IPS DF 6.9 (cell line): Measurements from ENCODE around the gene DDIAS.
"Not testable (repeated sequence)": the region's sequence is repeated elsewhere in the genome, so short reads cannot be mapped to it uniquely, and the experiment has no call there.

Experiments
- DNase-seq: peaks from one replicate; pipeline ENCODE4 v3.0.0-alpha.2; 2013; ENCODE audit warnings: low read depth, low spot score
- H3K27ac ChIP-seq: one replicate; pipeline ENCODE4 v1.5.1; 2013; ENCODE audit warnings: low read length, control low read depth
- H3K27me3 ChIP-seq: 2 replicates; pipeline ENCODE4 v1.6.1; 2013; ENCODE audit warnings: mild to moderate bottlenecking, low read length; ENCODE audit not compliant: control insufficient read depth, insufficient read depth
- H3K36me3 ChIP-seq: 2 replicates; pipeline ENCODE4 v1.6.1; 2013; ENCODE audit warnings: low read length; ENCODE audit not compliant: control insufficient read depth, insufficient read depth
- H3K4me1 ChIP-seq: 2 replicates; pipeline ENCODE4 v1.6.1; 2013; ENCODE audit warnings: low read length; ENCODE audit not compliant: control insufficient read depth, insufficient read depth
- H3K4me3 ChIP-seq: 2 replicates; pipeline ENCODE4 v1.5.1; 2013; ENCODE audit warnings: mild to moderate bottlenecking, low read length
- H3K9me3 ChIP-seq: 2 replicates; pipeline ENCODE4 v1.6.1; 2013; ENCODE audit warnings: low read length, inconsistent platforms; ENCODE audit not compliant: control insufficient read depth, insufficient read depth
- WGBS: extraction: QIAGEN DNeasy Blood & Tissue Kit; methylation state at CpG from one replicate; pipeline ENCODE4 v1.1.7; 2013; ENCODE audit warnings: mixed read lengths, missing lambda C conversion rate; ENCODE audit not compliant: insufficient read length, insufficient coverage; 5-methylcytosine and 5-hydroxymethylcytosine counted together

DDIAS gene

GRCh38 chr11:82901165-82901921, at the start of gene DDIAS:
Gene DDIAS (plus strand): TSS chr11:82901736. CDS start chr11:82914739, 13,003 bp downstream.
- H3K4me3 ChIP-seq = peak within 1 kb of the TSS; percentile 74
- no peaks in the 10 kb centered on the region for H3K9me3 ChIP-seq
- WGBS = no CpG with 5 or more reads among the region's 49 CpGs
- no peaks in the 10 kb centered on the region for H3K36me3 ChIP-seq
- no peaks in the 10 kb centered on the region for H3K4me1 ChIP-seq
- no peak within 1 kb of the TSS for H3K27ac ChIP-seq
- DNase-seq = peak; percentile 98
- no peaks in the 10 kb centered on the region for H3K27me3 ChIP-seq

GRCh38 chr11:82854242-82854641, 47.3 kb upstream of the DDIAS start:
- no peak overlapping the region for H3K27ac ChIP-seq
- no peaks in the 10 kb centered on the region for H3K4me1 ChIP-seq
- no peaks in the 10 kb centered on the region for H3K36me3 ChIP-seq
- DNase-seq = no peak
- no peaks in the 10 kb centered on the region for H3K27me3 ChIP-seq
- no peak overlapping the region for H3K4me3 ChIP-seq
- H3K9me3 ChIP-seq = no peaks in the 10 kb centered on the region

- not testable (repeated sequence) for H3K27me3 ChIP-seq, DNase-seq, H3K36me3 ChIP-seq, H3K9me3 ChIP-seq, H3K4me3 ChIP-seq, H3K27ac ChIP-seq, H3K4me1 ChIP-seq
- no CpG with 5 or more reads among the region's 1 CpG for WGBS
Measured at GRCh38 chr11:82854916-82855315, 46.6 kb upstream of the DDIAS start.

- Histone ChIP-seq H3K4me1 (no peaks in the 10 kb centered on the region), H3K9me3 (no peaks in the 10 kb centered on the region), H3K27me3 (no peaks in the 10 kb centered on the region), H3K27ac (no peak overlapping the region), H3K36me3 (no peaks in the 10 kb centered on the region), H3K4me3 (no peak overlapping the region)
- no CpG with 5 or more reads among the region's 2 CpGs for WGBS
- no peak for DNase-seq
Measured at GRCh38 chr11:82855616-82856015, 45.9 kb upstream of the DDIAS start.

GRCh38 chr11:82857145-82857544, 44.4 kb upstream of the DDIAS start:
- H3K27ac ChIP-seq = no peak overlapping the region
- H3K4me1 ChIP-seq = no peaks in the 10 kb centered on the region
- WGBS = no CpG with 5 or more reads among the region's 2 CpGs

GRCh38 chr11:82858133-82858532, 43.4 kb upstream of the DDIAS start:
- H3K4me1 ChIP-seq = no peaks in the 10 kb centered on the region
- H3K9me3 ChIP-seq = no peaks in the 10 kb centered on the region
- no peaks in the 10 kb centered on the region for H3K27me3 ChIP-seq
- no peaks in the 10 kb centered on the region for H3K36me3 ChIP-seq
- no peak overlapping the region for H3K27ac ChIP-seq
- no peak overlapping the region for H3K4me3 ChIP-seq
- WGBS = no CpG with 5 or more reads among the region's 2 CpGs
- DNase-seq = no peak

More at GRCh38 chr11:82857145-82857544, 44.4 kb upstream of the DDIAS start:
- H3K9me3 ChIP-seq = no peaks in the 10 kb centered on the region
- H3K4me3 ChIP-seq = no peak overlapping the region
- no peak for DNase-seq
- H3K27me3 ChIP-seq = no peaks in the 10 kb centered on the region
- H3K36me3 ChIP-seq = no peaks in the 10 kb centered on the region

- Histone ChIP-seq H3K27me3 (no peaks in the 10 kb centered on the region), H3K27ac (no peak overlapping the region), H3K4me3 (no peak overlapping the region), H3K36me3 (no peaks in the 10 kb centered on the region), H3K4me1 (no peaks in the 10 kb centered on the region), H3K9me3 (no peaks in the 10 kb centered on the region)
- no peak for DNase-seq
- no CpG with 5 or more reads among the region's 1 CpG for WGBS
Measured at GRCh38 chr11:82858556-82859091, 42.9 kb upstream of the DDIAS start.

GRCh38 chr11:82859750-82860149, 41.8 kb upstream of the DDIAS start:
- Histone ChIP-seq H3K27me3 (no peaks in the 10 kb centered on the region), H3K4me1 (no peaks in the 10 kb centered on the region), H3K9me3 (no peaks in the 10 kb centered on the region), H3K4me3 (no peak overlapping the region), H3K27ac (no peak overlapping the region), H3K36me3 (no peaks in the 10 kb centered on the region)
- no CpG with 5 or more reads among the region's 2 CpGs for WGBS
- no peak for DNase-seq

- no peak for DNase-seq
- Histone ChIP-seq H3K36me3 (no peaks in the 10 kb centered on the region), H3K27ac (no peak overlapping the region), H3K27me3 (no peaks in the 10 kb centered on the region), H3K4me1 (no peaks in the 10 kb centered on the region), H3K4me3 (no peak overlapping the region), H3K9me3 (no peaks in the 10 kb centered on the region)
- no CpG with 5 or more reads among the region's 2 CpGs for WGBS
Measured at GRCh38 chr11:82862379-82862778, 39.2 kb upstream of the DDIAS start.

- Histone ChIP-seq H3K9me3 (no peaks in the 10 kb centered on the region), H3K4me3 (no peak overlapping the region), H3K27ac (no peak overlapping the region), H3K36me3 (no peaks in the 10 kb centered on the region), H3K27me3 (no peaks in the 10 kb centered on the region), H3K4me1 (no peaks in the 10 kb centered on the region)
- DNase-seq = no peak
- no CpG with 5 or more reads among the region's 2 CpGs for WGBS
Measured at GRCh38 chr11:82863209-82863608, 38.3 kb upstream of the DDIAS start.

GRCh38 chr11:82864268-82864667, 37.3 kb upstream of the DDIAS start:
- WGBS = no CpG with 5 or more reads among the region's 5 CpGs
- H3K9me3 ChIP-seq = no peaks in the 10 kb centered on the region
- H3K27me3 ChIP-seq = no peaks in the 10 kb centered on the region
- DNase-seq = no peak
- H3K36me3 ChIP-seq = no peaks in the 10 kb centered on the region
- H3K4me3 ChIP-seq = no peak overlapping the region
- H3K4me1 ChIP-seq = no peaks in the 10 kb centered on the region
- H3K27ac ChIP-seq = no peak overlapping the region
